NCI-H146 (cell line): ENCODE results near the gene GBA2.

Experiments used
- DNase-seq: peaks from one replicate; lab custom pipeline; 2025; lab: John Stamatoyannopoulos, UW

GBA2 gene

DNA sequence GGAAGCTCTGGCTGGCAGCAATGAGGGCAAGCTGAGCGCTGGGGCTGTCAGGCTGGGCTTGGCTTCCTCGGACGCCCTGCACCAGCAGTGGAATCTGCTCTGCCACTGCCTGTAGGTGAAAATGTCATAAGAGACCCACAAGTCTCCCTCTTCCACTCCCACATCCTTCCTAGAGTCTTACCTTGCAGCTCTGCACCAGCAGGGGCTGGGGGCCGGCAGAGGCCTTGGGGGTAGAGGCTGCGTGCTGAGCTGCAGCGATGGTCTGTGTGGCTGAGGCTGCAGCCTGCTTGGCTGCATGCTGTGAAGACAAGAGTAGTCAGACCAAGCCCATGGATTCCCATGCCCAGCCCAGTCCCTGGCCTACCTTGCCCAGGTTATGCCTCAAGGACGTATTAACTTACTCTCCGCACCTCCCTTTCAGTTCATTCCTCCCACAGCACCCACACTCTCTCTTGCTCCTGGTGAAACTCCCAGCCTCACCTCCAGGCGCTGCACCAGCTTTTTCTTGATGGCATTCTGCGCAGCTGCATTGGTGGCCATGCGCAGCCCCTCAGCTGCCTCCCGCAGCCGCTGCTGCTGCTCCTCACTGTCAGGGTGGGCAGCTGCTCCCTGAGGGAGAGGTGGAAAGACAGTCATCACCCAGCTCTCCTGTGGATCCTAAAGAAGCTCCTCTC is 34.3 kb downstream of the GBA2 start:
- no peak for DNase-seq

DNA sequence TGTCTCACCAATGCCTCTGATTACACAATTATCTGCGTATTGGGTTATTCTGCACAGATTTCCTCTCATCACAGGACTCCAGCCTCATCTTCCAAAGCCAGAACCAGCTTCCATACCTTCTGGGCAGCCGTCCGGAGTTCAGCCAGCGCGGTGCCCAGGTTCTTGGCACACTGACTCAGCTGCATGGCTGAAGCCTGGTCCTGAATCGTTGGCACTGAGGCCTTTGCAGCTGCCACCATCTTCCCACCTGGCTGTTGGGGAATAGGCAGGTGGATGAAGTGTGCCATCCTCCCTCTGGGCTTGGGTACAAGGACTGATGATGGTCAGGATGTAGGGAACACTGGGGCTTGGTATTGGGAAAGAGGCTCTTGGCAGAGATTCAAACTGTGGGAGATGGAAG is 34.9 kb downstream of the GBA2 start:
- DNase-seq, result no peak

DNA sequence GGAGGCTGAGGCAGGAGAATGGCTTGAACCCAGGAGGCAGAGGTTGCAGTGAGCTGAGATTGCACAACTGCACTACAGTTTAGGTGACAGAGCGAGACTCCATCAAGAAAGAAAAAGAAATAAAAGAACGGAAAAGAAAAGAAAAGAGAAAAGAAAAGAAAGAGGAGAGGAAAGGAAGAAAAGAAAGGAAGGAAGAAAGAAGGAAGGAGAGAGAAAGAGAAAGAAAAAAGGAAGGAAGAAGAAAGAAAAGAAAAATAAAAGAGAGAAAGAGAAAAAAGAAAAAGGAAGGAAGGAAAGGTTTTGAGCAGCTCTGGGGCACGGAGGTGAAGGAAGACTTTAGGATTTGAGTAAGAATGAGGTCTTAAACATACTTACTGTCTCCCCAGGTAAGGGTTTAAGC is 35.5 kb downstream of the GBA2 start:
- no peak for DNase-seq

DNA sequence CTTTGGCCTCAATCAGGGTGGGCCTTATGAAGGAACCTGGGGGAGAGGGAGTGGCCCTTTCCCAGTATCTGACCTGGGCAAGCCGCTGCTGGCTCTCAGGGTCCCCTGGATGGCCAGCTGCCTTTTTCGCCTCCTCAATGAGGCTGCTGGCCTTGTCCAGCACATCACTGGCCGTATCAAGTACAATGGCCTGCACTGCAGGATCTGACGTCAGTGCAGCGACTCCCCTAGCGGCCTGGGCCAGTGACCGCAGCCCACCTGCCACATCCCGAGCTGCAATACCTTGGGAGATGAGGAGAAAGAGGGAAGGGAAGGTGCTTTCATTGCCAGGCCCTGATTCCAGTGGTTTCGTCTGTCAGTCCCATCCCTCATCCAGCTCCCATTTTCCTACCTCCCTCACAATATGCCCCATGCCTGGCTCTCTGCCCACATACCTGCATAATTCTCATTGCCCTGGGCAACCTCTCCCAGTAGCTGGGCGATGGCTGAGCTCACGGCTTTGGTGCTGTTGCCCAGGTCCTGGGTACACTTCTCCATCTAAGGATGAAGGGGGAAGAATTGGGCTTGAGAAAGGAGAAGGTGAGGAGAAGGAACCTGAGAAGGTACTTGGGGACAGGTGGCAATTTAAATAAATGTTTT is 36.1 kb downstream of the GBA2 start:
- no peak for DNase-seq

DNA sequence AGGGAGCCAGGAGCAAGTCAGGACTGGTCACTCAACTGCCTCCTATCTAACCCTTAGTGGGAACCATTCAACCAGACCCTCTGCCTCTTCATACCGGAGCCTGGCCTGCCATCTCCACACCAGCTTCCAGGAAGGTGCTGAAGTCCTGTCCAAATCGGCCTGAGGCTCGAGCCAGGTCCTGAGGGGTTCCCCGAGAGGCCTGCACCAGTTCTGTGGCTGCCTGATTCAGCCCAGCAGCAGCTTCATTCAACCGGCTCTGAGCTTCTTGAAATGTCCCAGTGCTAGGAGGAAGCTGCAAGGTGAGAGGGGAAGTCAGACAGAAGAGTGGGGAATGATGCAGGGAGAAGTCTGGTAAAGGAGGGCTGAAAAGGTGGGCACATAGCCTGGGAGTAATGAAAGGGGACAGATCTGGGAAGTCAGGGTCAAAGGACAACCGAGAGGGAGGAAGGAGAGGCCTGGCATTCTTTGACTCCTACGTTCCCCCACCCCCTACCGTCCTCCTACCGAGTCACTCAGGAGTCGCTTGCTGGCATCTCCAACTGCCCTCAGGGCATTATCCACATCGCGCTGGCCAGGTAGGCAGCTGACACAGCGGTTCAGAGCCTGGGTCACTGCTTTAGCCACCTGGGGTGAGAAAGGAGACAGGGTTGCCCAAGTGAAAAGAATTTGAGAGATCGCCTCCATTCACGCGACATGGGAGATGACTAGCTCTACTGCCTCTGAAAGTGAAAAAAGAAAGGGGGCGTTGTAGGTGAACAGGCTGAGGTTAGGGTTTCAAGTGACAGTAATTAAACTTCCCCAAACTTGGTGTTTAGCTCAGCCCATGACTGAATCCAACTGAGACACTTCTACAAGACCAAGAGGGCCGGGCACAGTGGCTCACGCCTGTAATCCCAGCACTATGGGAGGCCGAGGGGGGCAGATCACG is 37.3 kb downstream of the GBA2 start:
- no peak for DNase-seq

DNA sequence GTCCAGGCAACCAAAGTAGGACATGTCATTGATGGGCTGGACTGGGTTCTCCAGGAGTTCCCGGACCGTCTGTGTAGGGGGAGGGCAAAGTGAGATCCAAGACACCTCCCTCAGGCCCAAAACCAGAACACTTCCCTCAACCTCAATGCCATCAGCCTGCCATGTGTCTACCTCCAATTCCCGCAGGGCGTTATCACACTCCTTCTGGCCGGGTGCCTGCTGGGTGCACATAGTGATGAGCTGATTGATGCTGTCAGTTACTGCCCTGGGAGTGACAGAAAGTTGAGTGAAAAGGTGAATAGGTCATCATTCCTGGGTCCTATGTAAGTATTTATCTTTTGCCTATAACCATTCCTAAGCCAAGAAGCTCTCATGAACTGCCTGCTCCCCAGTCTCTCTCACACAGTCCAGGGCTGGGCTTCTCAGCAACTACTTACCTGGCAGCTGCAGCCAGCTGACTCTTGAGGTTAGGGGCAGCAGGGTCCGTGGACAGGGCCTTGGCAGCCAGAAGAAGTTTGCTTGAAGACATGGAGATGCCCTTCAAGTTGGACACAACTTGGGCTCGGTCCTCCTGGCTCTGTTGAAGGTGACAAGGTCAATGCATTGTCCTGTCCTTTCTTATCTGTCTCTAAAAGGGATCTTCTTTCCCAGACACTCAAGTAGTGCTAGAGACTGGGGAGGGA is 38.1 kb downstream of the GBA2 start:
- no peak for DNase-seq

DNA sequence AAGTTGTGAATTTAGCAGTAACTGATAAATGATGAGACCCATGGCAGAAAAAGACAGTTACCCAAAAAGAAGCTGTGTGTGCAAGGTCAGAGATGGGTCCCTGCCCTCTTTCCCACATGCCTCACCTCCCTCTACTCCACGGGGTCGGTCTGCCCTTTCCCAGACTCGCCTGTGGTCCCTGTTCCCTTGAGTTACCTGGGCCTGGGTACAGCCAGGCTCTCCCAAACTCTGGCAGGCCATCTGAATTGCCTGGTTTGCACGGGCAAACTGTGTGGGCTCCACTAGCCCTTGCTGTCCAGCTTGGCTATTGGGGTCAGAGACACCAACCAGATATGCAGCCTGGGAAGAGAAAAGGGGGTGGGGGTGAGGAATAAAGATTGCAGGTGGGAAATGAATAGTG is 40.9 kb downstream of the GBA2 start:
- DNase-seq, result no peak

DNA sequence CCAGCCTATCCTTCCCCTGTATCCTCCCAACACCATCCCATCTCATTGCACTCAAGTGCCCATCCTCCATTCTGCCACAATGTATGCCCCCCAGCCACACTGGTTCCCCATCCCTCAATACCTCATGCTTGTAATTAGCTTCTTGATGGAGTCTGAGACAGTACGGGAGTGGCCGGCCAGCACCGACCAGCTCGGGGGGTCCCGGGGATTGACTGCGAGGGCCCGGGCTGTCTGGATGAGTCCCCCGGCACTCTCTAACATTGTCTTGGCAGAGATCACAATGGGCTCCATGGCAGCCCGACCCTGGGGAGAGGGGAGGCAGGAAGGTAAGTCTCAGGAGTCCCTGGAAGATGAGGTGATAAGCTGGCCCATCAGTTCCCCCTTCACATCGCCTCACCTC is 42.1 kb downstream of the GBA2 start:
- DNase-seq, result no peak

DNA sequence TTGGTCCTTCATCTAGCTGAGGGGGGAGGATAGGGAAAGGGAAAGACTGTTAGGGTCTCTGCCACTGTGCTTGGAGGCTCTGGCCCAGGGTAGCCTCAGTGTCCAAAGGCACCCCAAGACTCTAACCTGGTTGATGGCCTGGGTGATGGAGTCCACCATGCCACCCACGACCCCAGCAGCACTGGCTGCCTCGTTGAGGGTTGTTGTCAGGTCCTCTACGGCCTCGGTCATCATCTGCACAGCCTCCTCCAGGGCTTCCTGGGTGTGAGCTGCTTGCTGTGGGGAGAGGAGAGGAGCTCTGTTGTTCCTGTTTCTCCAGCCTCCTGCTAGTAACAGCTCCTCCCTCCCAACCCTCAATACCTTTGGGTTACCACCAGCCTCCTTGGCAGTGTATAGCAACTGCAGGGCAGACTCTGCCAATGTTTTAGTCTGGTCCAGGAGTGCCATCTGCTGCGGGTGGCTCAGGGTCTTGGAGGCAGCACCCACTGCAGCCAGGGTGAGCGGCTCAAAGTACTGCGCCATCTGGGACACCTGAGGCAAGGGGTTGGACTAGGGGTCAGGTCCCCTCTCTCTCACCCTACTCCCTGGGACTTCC is 43.1 kb downstream of the GBA2 start:
- DNase-seq, result no peak

DNA sequence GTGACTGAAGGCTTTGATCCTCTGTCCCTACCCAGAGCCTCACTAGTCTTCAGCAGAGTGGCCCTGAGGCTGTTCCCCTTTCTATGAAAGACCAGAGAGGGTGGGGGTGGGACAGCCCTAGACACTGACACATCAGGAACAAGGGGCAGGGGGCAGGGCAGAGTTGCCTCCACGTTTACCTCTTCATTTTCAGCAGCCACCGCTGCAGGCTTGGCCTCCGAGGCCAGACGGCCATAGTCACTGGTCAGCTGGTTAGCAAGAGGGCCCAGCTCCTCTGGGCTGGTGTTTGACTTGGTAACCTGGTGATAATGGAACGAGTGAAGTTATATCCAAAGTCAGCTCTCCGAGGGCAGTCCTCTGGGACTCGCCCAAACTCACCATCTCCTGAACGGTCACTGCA is 43.7 kb downstream of the GBA2 start:
- no peak for DNase-seq

DNA sequence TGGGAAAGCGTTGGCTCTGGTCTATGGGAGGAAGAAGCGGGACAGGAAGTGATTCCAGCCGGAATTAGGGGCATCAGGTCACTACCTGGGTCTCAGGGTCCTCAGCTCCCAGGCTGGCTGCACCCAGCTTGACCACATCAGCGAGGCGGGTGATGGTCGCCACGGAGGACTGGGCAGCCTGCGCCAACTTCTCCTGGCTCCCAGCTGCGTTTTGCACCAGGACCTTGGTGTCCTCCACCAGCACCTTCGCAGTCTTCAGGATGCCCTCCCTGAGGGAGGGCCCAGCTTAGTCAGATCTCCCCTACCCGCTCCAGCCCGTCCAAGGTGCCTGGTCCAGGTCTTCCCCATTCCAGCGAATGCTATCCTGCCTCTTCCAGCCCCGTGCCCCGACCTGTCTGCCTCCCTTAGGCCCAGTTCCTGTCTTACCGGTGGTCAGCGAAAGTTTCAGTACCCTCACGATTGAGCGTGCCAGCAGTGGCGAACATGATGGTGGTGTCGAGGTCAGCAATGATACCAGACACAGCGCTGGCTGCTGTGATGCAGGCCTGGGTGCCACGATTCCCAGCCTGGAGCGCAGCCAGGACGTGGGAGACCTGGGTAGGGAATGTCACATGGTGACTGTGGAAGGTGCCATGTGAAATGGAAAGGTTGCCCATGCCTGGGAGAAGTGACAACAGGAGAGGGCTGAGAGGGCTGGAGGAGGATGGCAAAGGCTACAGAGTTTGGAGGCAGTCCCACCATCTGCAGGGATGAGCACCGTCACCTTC is 44.9 kb downstream of the GBA2 start:
- no peak for DNase-seq

DNA sequence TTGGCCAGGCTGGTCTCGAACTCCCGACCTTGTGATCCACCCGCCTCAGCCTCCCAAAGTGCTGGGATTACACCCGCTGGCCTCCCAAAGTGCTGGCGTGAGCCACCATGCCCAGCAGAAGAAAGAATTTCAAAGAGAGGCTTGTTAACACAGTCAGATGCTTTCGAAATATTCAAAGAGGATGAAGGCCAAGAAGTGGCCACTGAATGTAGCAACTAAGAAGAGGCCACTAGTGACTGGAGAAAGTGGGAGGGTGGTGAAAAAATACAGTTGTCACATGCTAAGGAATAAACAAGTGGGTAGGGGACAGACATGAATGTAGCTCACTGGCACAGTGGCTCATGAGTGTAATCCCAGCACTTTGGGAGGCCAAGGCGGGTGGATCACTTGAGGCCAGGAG is 46.3 kb downstream of the GBA2 start:
- DNase-seq, result no peak

DNA sequence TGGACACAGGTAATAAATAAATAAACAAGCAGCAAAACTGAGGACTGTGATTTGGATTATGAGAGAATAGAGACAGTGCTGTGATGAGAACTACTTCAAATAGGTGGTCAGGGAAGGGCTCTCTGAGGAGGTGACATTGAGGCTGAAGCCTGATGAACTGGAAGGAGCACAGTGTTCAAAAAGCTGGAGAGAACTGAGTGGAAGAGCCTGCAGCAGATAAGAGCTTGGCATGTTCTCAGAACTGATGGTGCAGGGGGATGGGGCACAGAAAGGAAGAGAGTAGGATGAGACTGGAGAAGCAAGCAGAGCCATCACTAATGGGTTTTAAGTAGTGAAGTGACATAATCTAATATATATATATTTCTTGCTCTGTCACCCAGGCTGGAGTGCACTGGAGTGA is 48.1 kb downstream of the GBA2 start:
- DNase-seq, result no peak

DNA sequence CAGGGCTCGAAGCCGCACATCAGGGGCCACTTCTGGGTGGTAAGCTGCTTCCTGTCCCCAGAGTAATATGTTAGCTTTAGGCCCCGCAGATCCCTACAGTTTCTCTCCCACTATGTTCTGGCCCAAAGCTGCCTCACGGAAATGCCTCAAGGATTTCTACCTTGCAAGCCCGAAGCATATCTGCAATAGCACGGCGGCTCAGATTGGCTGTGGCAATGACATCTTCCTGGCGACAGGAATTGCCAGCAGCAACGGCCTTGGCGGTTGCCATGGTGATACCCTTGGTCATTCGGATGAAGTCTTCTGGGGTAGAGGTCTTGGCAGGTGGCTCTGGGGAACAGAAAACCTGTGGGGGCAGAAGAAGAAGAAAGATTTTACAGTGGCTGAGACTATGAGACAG is 49.0 kb downstream of the GBA2 start:
- DNase-seq, result no peak

DNA sequence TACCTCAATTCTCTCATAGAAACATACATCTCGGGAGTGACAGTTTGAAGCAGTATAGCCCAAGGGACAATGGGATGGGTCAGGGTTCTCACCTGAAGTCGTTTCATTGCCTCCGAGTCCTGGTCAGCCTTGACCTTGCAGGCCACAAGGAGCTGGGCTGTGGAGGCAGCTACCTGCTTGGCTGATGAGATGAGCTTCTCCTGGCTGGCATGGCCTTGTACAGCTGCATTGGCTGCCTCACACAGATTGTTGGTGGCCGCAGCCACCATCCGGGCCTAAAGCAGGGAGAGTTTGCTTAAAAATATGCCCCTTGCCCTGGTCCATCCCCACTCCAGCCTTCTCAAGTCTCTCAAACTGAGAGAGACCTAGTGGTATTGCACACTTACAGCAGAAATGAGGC is 50.8 kb downstream of the GBA2 start:
- no peak for DNase-seq

DNA sequence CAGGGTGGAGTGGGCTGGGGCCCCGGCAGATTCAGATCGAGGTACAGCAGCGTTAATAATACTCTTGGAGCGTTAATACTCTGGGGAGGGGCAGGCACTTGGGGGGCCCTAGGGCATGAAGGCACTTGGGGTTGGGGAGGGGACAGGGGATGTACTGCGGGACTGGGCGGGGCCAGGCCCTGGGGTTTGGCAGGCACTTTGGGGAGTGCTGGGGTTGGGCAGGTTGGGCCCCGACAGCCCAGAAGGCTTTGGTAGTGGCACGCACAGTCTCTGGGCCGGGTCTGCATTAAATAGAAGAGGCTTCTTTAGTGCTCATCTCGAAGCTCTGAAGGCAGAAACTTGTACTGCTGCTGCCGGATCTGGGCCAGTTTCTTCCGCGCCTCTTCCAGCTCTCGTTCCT is 51.5 kb downstream of the GBA2 start:
- DNase-seq, result no peak

DNA sequence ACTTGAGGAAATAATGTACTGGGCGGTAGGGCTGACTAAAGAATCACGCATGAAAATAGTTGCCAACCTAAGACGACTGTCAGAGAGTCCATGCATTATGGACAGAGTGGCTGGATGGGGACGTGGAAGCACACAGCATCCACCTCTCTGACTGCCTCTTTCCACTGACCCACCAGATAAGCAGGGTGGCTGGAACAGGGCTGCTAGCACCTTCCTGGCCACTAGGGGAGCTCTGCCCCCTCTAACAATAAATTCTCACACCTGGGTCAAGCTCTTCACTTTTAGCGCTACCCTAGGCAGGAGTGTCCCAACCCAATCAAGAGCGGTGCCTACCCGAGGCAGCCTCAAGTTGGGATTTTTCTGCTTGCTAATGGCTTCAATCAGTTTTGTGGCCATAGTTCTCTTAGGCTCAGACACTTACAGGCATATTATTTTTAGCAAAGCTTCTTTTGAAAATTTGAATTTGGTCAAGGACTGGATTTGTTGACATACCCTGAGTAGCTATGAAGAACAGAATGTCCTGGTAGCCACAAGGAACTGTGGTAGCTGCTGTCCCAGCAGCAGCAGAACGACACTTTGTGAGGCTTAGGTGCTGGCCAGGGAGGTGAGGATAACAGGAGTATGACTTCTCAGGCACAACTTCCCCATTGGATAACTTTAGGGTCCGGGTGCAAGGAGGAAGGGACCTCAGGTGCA is 52.4 kb downstream of the GBA2 start:
- DNase-seq, result peak; percentile 57

DNA sequence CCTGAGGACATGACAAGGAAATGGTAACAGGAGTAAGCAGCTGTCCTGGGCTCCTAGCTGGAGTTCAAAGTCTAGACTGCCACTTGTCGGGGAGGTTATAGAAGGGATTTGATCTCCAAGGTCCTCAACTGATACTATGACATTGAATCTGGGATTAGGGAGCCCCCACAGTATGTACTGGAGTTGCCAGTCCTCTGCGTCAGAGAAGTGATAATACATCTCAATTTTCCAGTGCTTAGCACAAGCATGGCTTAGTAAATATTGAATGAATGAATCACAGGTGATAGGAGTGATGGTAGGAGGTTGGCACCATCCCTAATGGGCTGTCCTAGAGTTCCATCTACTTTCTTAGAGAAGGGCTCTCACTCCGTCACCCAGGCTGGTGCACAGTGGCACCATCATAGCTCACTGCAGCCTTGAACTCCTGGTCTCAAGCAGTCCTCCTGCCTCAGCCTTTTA is 53.1 kb downstream of the GBA2 start:
- DNase-seq, result no peak

DNA sequence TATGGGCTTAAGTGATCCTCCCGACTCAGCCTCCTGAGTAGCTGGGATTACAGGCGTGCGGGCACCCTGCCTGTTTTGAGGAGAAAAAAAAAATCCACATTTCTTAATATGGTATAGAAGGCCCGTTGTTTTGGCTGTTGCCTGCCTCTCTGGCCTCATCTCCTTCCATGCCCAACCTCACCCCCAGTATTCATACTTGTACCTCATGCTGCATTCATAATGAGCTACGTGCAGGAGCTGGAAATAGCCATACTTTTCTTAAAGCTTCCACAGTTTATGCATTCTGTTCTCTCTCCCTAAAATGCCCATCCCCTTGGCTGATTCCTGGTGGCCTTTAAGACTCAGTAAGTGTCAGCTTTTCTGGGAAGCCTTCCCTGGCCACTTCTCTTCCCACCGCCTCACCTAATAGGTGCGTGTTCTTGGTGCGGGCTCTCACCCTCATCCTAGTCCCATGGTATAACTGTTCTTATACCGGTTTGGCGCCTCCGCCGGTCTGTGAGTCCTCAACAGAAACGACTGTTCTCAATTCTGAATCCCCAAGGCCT is 57.2 kb downstream of the GBA2 start:
- DNase-seq, result no peak

DNA sequence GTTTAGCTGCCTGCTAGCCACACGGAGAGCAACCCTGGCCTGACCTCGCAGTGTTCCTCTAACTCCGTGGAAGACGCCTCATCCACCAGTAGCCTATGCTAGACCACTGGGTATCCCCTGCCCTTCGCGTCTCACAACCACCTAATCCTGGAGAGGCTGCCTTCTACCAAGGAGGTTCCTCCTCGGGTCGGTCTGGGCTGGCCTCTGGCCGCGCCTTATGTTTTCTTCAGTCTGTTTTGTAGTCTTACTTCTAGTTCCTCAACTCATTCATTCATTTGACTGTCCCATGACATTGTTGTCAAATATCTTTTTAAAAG is 57.7 kb downstream of the GBA2 start:
- DNase-seq, result no peak
